IPS-18c (cell line): ENCODE data around the gene MEI1.
"Not testable (repeated sequence)": the region's sequence is repeated elsewhere in the genome, so short reads cannot be mapped to it uniquely, and the experiment has no call there.

ENCODE experiments used
- H3K4me3 ChIP-seq: 2 replicates; pipeline ENCODE4 v1.7.0; 2013; ENCODE audit warnings: low read depth, mild to moderate bottlenecking, low read length, moderate library complexity; ENCODE audit not compliant: insufficient read depth
- H3K9me3 ChIP-seq: one replicate; pipeline ENCODE4 v1.6.1; 2013; ENCODE audit warnings: mild to moderate bottlenecking, low read length, moderate library complexity; ENCODE audit not compliant: control insufficient read depth, insufficient read depth

Gene MEI1

DNA sequence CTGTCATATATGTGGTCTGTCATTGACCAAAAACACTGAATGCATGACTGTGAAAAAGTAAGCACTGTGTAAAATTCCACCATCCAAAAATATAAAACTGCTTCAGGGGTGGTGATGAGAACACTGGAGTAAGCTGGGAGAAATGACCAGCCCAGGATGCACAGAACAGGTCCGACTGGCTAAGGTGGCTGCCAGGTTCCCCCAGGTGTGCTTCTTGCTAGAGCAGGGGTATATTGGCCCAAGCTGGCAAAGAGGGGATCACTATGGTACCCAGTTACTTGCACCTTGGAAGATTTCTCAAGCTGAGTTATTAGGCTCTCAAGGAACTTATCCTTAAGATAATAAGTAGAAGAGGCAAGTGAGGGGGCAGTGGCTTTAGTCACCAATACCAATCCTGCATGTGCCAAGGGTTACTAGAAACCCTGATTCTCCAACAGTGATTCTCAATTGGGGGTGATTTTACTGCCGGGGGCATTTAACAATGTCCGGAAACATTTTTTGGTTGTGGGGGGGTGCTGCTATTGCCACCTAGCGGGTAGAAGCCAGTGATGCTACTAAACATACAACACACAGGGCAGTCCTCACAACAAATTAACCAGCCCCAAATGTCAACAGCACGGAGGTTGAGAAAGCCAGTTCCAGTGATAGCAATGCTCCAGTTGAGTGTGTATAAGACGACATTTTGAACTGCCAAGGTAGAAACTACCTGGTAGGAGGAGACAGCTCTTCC is 26.4 kb upstream of the MEI1 start:
- no peak overlapping the region for H3K4me3 ChIP-seq
- no peaks in the 10 kb centered on the region for H3K9me3 ChIP-seq

DNA sequence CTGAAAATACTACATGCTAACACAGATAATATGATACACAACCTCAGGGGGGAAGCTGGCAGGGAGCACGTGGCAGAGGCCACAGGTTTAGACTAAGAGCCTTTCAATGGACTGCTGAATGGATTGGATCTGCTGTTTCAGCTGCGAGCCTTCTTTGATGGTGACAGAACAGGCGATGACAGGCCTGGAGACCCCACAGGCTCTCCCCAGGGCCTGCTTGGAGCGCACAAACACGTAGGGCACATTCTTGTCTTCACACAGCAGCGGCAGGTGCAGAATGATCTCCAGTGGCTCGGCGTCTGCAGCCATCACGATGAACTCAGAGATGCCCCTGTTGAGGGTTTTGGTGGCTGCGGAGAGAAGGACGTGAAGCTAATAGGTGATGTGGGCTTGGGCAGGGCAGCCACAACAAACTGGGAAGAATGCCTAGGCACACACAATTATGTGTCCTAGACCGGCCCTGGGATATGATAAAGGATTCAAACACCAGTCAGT is 24.4 kb upstream of the MEI1 start:
- no peak overlapping the region for H3K4me3 ChIP-seq
- H3K9me3 ChIP-seq: no peaks in the 10 kb centered on the region

- Histone ChIP-seq H3K9me3 (no peaks in the 10 kb centered on the region), H3K4me3 (no peak overlapping the region)
These were observed 23.2 kb upstream of the MEI1 start for GRCh38 chr22:41676134-41676533.

DNA sequence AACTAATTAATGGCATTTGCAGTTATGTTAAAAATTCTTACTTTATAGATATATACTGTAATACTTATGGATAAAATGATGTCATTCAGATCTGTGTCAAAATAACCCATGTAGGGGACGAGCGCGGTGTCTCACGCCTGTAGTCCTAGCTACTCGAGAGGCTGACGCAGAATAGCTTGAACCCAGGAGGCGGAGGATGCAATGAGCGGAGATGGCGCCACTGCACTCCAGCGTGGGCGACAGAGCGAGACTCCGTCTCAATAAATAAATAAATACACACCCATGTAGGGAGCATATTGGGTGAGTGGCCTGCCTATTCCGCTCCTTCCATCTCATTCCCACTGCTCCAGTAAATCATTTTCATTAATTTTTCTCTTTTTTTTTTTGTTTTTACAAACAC is 17.7 kb upstream of the MEI1 start:
- peak overlapping the region; percentile 71 for H3K4me3 ChIP-seq
- no peaks in the 10 kb centered on the region for H3K9me3 ChIP-seq

DNA sequence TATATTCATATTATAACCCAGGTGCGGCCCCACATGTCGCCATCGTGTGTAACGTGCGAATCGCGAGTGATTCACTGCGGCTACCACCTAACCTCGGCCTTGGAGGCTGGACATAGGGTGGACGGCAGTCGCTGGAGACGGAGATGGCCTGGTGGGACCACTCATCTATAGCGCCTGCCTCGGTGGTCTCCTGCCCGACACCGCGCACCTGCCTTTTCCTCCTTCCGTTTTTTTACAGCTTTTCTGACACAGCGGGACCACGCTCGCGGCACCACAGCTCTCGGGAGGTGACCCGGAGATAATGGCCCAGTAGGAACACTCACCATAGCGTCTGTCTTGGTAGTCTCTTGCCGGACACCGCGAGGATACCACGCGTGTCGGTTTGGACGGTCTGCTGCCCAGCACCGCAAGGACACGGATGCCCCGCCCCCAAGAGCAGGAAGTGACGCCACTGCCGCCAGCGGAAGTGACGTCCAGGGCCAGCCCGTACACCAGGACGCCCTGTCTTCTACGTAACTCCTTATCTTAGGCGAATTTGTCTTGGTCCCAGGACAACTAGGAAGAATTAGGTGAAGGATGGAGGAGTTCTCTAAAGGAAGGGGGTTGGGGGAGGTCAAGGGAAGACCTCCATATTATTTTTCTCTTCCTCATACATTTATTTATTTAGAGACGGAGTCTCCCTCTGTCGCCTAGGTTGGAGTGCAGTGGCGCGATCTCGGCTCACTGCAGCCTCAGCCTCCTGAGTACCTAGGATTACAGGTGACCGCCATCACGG is 17.1 kb upstream of the MEI1 start:
- Histone ChIP-seq H3K9me3 (no peaks in the 10 kb centered on the region), H3K4me3 (peak overlapping the region; percentile 71)

DNA sequence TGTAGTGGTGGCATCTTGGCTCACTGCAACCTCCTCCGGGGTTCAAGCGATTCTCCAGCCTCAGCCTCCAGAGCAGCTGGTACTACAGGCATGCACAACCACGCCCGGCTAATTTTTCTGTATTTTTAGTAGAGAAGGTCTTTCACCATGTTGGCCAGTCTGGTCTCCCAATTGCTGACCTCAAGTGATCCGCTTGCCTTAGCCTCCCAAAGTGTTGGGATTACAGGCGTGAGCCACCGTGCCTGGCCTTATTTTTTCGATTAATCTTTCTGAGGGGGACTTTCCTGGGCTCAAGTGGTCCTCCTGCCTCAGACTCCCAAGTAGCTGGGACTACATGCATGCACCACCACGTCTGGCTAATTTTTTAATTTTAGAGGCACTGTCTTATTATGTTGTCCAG is 16.3 kb upstream of the MEI1 start:
- H3K4me3 ChIP-seq: peak overlapping the region; percentile 28; the same call in 1 of the 2 replicates

GRCh38 chr22:41683616-41684015 is 15.7 kb upstream of the MEI1 start:
- H3K9me3 ChIP-seq: no peaks in the 10 kb centered on the region
- H3K4me3 ChIP-seq: no peak overlapping the region

More for the DNA sequence above, 16.3 kb upstream of the MEI1 start:
- no peaks in the 10 kb centered on the region for H3K9me3 ChIP-seq

GRCh38 chr22:41684194-41684593 is 15.1 kb upstream of the MEI1 start:
- no peaks in the 10 kb centered on the region for H3K9me3 ChIP-seq
- no peak overlapping the region for H3K4me3 ChIP-seq

DNA sequence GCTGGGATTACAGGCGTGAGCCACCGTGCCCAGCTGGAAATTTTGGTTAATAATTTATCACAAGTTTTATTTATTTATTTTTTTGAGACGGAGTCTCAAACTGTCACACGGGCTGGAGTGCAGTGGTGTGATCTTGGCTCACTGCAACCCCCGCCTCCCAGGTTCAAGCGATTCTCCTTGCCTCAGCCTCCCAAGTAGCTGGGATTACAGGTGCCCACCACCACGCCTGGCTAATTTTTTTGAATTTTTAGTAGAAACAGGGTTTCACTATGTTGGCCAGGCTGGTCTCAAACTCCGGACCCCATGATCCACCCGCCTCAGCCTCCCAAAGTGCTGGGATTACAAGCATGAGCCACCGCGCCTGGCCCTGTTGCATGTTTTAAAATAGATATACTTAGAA is 12.4 kb upstream of the MEI1 start:
- H3K9me3 ChIP-seq, H3K4me3 ChIP-seq: not testable (repeated sequence)

DNA sequence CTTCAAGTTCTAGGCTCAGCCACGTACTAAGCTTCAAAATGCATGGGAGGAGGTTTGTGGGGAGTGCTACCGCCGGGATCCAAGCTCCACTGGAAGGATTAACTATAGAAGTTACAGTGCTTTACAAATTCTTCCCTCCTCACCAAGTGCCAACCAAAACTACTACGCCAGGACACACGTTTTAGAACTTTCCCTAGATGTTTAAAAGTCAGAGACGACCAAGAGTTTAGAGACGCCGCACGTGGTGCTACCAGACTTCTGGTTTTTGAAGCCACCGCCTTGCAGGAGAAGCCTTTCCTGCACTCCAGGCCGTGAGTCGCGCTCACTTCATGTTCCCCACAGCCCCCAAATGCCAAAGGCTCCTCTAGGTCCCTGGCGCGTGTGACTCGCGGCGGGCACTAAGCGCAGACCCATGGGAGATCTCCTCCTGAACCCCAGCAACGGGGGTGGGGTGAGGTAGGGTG is 11.4 kb upstream of the MEI1 start:
- Histone ChIP-seq H3K9me3 (no peaks in the 10 kb centered on the region), H3K4me3 (peak overlapping the region; percentile 93)

- Histone ChIP-seq H3K4me3 (peak within 1 kb of the TSS; percentile 93), H3K9me3 (no peaks in the 10 kb centered on the region)
These were observed 10.7 kb upstream of the MEI1 start, which contains the start of gene SNU13 for GRCh38 chr22:41688365-41689211. TSS of gene SNU13 (minus strand) at chr22:41688867. CDS start at chr22:41688796, 71 bp downstream.

- Histone ChIP-seq H3K9me3 (no peaks in the 10 kb centered on the region), H3K4me3 (no peak overlapping the region)
These were observed 8.8 kb upstream of the MEI1 start for GRCh38 chr22:41690476-41690875.

DNA sequence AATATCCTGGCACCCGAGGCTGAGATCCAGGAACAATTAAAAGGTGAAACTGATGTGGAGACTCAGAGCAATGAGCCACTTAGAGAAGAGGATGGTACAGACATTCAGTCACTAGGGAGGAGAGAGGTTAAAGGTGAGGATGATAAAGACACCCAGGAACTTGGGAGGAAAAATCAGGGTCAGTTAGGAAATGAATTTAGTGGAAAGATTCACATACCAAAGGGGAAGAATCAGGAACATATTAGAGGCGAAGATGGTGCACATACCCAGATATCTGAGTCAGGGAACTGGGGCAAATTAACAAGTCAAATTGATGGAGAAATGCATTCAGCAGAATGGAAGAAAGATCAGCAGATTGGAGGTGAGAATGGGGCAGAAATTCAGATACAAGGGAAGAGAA is 4.1 kb upstream of the MEI1 start:
- Histone ChIP-seq H3K9me3 (no peaks in the 10 kb centered on the region), H3K4me3 (no peak overlapping the region)

DNA sequence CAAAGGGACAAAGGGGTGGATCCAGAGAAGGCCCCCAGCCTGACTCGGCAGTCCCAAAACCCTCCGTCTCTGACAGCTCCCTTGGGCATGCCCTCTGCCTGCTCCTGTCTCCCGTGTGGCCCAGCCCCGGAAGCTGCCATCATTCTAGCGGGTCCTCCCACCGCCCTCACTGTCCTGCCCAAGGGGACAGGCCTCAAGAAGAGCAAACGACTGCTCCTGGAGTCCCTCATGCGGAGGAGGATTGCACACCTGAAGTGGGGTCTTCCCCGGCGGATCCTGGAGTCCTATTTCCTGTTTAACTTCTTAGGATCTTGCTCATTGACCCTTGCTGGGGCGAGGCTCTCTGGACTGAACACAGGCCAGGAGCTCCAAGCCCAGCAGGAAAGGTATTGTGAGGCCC is 2.6 kb upstream of the MEI1 start:
- Histone ChIP-seq H3K4me3 (no peak overlapping the region), H3K9me3 (no peaks in the 10 kb centered on the region)

DNA sequence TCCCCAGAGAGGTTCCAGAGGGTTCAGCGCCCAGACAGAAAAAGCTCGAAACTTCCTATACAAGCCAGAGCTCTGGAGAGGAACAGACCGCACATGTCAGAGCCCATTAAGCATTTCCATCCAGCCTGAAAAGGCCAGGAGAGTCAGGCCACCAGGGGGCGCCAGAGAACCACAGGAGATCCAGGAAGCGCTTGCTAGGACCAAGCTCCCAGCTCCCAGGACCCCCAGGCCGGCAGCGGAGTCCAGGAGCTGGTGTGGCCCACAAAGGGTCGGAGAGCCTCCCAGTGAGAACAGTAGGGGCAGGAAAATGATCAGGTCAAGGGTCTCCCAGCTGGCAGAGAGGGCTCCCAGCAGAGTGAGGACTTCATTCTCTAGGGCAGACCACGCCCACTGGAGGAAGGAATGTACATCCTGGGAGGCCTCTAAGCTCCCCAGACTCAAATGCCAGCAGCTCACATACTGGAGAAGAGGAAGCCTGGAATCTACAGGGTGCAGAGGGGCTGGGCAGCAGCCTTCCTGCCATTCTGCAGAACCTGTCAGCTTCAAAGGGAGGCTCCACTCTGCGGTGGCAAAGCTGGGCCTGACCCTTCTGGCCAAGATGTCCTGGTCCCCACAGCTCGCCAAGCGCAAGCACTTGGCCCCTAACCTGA is 2.1 kb upstream of the MEI1 start:
- no peak overlapping the region for H3K4me3 ChIP-seq

DNA sequence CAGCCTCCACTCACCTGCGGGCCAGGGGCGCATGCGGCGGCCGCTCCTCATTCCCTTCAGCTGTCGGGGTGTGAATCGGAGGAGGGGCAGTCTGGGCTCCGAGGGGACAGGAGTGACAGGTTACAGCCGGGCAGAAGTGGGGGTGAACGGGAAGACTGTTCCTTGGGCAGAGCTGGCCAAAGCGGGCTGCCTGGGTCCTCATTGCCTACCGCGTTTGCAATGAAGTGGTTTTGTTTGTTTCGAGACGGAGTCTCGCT is 733 bp downstream of the MEI1 start:
- Histone ChIP-seq H3K4me3 (no peak overlapping the region), H3K9me3 (no peaks in the 10 kb centered on the region)

More for the DNA sequence above, 2.1 kb upstream of the MEI1 start:
- no peaks in the 10 kb centered on the region for H3K9me3 ChIP-seq

GRCh38 chr22:41702763-41703162 is 3.5 kb downstream of the MEI1 start:
- H3K9me3 ChIP-seq: no peaks in the 10 kb centered on the region
- H3K4me3 ChIP-seq: no peak overlapping the region
